ENCODE measurements around the gene MRTFA. TPM values are rescaled to one million over a fixed set of nuclear protein-coding genes. Genes with fewer than 3 reads are reported as not detected.

MRTFA gene
- polyA plus RNA-seq (2011; rRNA removed) = 6.8 and 12.8 TPM in 2 replicates
- 10.8 and 13.9 TPM in 2 replicates for polyA plus RNA-seq (2012; cell fraction: cytosol; rRNA removed)
- 42.4 and 49.9 TPM in 2 replicates for polyA plus RNA-seq (2012; cell fraction: nucleus; rRNA removed)
- 41.6 to 48.5 TPM (median 48.3 TPM) in 3 replicates for polyA plus RNA-seq (2017; fragmentation: RNase III; extraction: RNeasy Plus Mini Kit Qiagen cat#74134 plus additional on column Dnase treatment)
- 52.3 and 59.4 TPM in 2 replicates for polyA minus RNA-seq (2011; rRNA and poly(A)+ RNA removed)

DNA sequence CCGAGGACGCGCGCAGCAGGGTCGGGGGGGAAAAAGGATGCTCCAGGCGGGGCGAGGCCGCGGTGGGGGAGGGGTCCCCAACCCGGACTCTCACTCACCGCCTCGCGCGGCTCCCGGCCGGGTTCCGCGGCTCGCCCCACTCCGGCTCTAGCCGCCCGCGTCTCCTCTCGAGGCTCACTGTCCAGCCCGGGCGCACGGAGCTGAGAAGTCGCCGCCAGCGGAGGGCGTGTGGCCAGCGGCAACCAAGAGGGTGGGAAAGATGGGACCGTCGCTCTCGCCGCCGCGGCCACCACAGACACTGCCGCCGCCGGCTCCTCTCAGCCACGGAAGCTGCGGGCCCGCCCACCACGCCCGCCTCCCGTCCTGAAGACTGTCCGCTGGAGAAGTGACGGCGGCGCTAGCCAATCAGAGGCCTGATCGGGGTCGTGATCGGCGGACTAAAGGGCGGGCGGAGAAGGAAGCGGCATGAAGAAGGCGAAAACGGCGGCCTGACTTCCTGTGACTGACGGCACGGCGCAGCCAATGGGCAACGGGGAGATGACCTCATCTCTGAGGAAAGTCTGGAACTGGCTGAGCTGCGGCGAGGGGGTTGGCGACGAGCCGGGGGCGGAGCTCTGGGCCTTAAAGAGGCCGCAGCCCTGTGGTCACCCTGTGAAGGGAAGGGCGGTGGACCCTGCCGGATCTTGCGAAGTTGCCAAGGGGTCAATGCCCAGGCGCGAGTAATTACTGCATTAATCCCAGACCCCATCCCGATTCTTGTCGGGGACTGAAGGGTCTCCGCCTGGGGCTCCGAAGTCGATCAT, at the start of gene MRTFA:
Gene MRTFA, minus strand, starts transcription at position 340 of the 803 bp plus-strand sequence.
- Histone ChIP-seq H3K4me1 (peaks cover 47% of the 10 kb centered on the region), H3K4me2 (peak within 1 kb of the TSS; percentile 99), H3K4me3 (peak within 1 kb of the TSS; percentile 98), H3K27ac (peak within 1 kb of the TSS; percentile 94 to 97), H3K9me3 (no peaks in the 10 kb centered on the region)
- 0% methylated on average over 12 of the region's 82 CpGs for WGBS (ENCODE audit: missing lambda C conversion rate)
- ChIA-PET CTCF (interaction anchor here (1.4 to 3.8 kb wide), 3 partner anchors 10 to 112 kb away, joined by 3 to 12 read pairs (median 5); no protein-coding TSS in a partner anchor), POLR2A (interaction anchor here (0.5 to 1.9 kb wide), 7 partner anchors 9 to 138 kb away, joined by 3 to 11 read pairs (median 6); no protein-coding TSS in a partner anchor)
- TF ChIP-seq ZC3H11A (IDR thresholded peaks at IDR 0.05) (no peak), KDM5A (IDR thresholded peaks at IDR 0.05) (no peak), BCL3 (IDR thresholded peaks at IDR 0.05) (0 out of 3 replicates have a peak, but pooled peaks have one; percentile 33), POLR2A (IDR thresholded peaks at IDR 0.05; ENCODE audit: low read length) (peak; percentile 78), JUN (IDR thresholded peaks at IDR 0.05) (peak in 1 of 2 experiments; percentile 77; a peak in 2 of 5 replicates), PHF8 (IDR thresholded peaks at IDR 0.05; ENCODE audit: borderline replicate concordance, low read depth) (peak; percentile 89; the same call in 1 of the 2 replicates), MAX (IDR thresholded peaks at IDR 0.05) (peak; percentile 26; the same call in 1 of the 2 replicates), MAFK (IDR thresholded peaks at IDR 0.05; ENCODE audit: partially characterized antibody) (no peak), PBX3 (IDR thresholded peaks at IDR 0.05) (peak; percentile 98)
- TF ChIP-seq, protein P1, sequence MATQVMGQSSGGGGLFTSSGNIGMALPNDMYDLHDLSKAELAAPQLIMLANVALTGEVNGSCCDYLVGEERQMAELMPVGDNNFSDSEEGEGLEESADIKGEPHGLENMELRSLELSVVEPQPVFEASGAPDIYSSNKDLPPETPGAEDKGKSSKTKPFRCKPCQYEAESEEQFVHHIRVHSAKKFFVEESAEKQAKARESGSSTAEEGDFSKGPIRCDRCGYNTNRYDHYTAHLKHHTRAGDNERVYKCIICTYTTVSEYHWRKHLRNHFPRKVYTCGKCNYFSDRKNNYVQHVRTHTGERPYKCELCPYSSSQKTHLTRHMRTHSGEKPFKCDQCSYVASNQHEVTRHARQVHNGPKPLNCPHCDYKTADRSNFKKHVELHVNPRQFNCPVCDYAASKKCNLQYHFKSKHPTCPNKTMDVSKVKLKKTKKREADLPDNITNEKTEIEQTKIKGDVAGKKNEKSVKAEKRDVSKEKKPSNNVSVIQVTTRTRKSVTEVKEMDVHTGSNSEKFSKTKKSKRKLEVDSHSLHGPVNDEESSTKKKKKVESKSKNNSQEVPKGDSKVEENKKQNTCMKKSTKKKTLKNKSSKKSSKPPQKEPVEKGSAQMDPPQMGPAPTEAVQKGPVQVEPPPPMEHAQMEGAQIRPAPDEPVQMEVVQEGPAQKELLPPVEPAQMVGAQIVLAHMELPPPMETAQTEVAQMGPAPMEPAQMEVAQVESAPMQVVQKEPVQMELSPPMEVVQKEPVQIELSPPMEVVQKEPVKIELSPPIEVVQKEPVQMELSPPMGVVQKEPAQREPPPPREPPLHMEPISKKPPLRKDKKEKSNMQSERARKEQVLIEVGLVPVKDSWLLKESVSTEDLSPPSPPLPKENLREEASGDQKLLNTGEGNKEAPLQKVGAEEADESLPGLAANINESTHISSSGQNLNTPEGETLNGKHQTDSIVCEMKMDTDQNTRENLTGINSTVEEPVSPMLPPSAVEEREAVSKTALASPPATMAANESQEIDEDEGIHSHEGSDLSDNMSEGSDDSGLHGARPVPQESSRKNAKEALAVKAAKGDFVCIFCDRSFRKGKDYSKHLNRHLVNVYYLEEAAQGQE (IDR thresholded peaks at IDR 0.05) = no peak
- DNase-seq (ENCODE audit: low read depth in 1 of 2, low spot score in 1 of 2) (peak; percentile 76 to 99), FAIRE-seq (peak; percentile 61), ATAC-seq (peak; percentile 97 to 98)

DNA sequence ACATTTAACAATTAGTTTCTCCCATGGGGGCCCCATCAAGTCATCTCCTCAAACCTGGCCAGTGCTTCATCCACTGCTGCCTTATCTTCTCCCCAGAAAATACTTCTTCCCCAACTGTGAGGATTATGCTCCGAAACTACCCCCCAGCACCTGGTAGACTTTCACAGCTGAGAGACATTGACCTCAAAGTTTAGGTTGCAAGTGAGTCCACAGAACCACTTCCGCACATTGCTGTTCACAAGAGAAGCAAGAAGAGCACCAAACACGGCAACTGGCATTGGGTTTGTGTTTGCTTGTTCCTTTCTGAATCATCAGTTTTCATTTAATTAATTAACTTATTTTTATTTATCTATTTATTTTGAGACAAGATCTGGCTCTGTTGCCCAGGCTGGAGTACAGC, 48.9 kb upstream of the MRTFA start:
- DNase-seq (ENCODE audit: low read depth in 1 of 2, low spot score in 1 of 2) (no peak), FAIRE-seq (no peak), ATAC-seq (no peak)
- H3K4me1 ChIP-seq = peaks cover 8% of the 10 kb centered on the region
- ChIA-PET POLR2A (no interaction called here), CTCF (interaction anchor here (2.1 to 5.2 kb wide), 2 partner anchors 11 to 75 kb away, joined by 5 to 127 read pairs; no protein-coding TSS in a partner anchor)
- WGBS (ENCODE audit: missing lambda C conversion rate) = 87% methylated on average over 3 of the region's 3 CpGs
- H3K4me3 ChIP-seq = no peak overlapping the region
- H3K9me3 ChIP-seq = no peaks in the 10 kb centered on the region
- H3K4me2 ChIP-seq = no peak overlapping the region
- TF ChIP-seq USF2 (IDR thresholded peaks at IDR 0.05) (no peak), KDM1A (IDR thresholded peaks at IDR 0.05; ENCODE audit: low read depth) (no peak), NPAS2 (CRISPR knock-in tag; IDR thresholded peaks at IDR 0.05; ENCODE audit: borderline replicate concordance) (no peak), RNF2 (IDR thresholded peaks at IDR 0.05; ENCODE audit: borderline replicate concordance, low read depth) (no peak), FOSL2 (IDR thresholded peaks at IDR 0.05) (no peak), FOSL2 (CRISPR knock-in tag; IDR thresholded peaks at IDR 0.05) (no peak)
- no peak overlapping the region for H3K27ac ChIP-seq

Data from A549 (cell line).